SU-DHL-6 (cell line): ENCODE data around the gene ARRDC1.

Source experiments
- H2AFZ ChIP-seq: fragments of 200-600 bp; sonication (generic); 2 replicates; pipeline ENCODE4 v1.6.1; 2014; ENCODE audit warnings: low read depth, mild to moderate bottlenecking, moderate library complexity, mixed read lengths, antibody characterized with exemption, low read length; ENCODE audit not compliant: severe bottlenecking
- H3F3A ChIP-seq: fragments of 200-600 bp; shearing (Covaris generic); 2 replicates; pipeline ENCODE4 v1.6.0; 2016; ENCODE audit warnings: antibody characterized with exemption, mild to moderate bottlenecking; ENCODE audit not compliant: insufficient read depth
- H3K27ac ChIP-seq: fragments of 200-600 bp; sonication (generic); 2 replicates; pipeline ENCODE4 v1.5.1; 2016; ENCODE audit warnings: low read depth, mild to moderate bottlenecking, low read length, moderate library complexity, mixed read lengths
- H3K27me3 ChIP-seq: fragments of 200-600 bp; sonication (generic), shearing (Covaris generic); 2 replicates; pipeline ENCODE4 v1.6.0; 2014; ENCODE audit warnings: mild to moderate bottlenecking, low read length
- H3K36me3 ChIP-seq: fragments of 200-600 bp; sonication (generic); 2 replicates; pipeline ENCODE4 v1.6.1; 2014; ENCODE audit warnings: mild to moderate bottlenecking, low read length, mixed read lengths
- H3K4me2 ChIP-seq: fragments of 300-600, 200-600 bp; shearing (Covaris generic), sonication (generic); 2 replicates; pipeline ENCODE4 v1.6.0; 2014; ENCODE audit warnings: low read length, low read depth, mild to moderate bottlenecking; ENCODE audit not compliant: poor library complexity, severe bottlenecking
- H3K4me3 ChIP-seq: fragments of 200-600 bp; sonication (generic); 2 replicates; pipeline ENCODE4 v1.5.1; 2014; ENCODE audit warnings: antibody characterized with exemption, low read length, mild to moderate bottlenecking, mixed read lengths; ENCODE audit not compliant: insufficient read depth, poor library complexity, severe bottlenecking
- H3K79me2 ChIP-seq: fragments of 200-600 bp; sonication (generic); 2 replicates; pipeline ENCODE4 v1.6.1; 2014; ENCODE audit warnings: mild to moderate bottlenecking, low read length, moderate library complexity; ENCODE audit not compliant: insufficient read depth
- H3K9ac ChIP-seq: fragments of 200-600 bp; sonication (generic); 2 replicates; pipeline ENCODE4 v1.7.0; 2014; ENCODE audit warnings: mild to moderate bottlenecking, low read length
- H3K9me2 ChIP-seq: fragments of 200-600 bp; sonication (generic); replicated peaks from 2 replicates; pipeline ENCODE4 v1.6.1; 2014; ENCODE audit warnings: low read length; ENCODE audit not compliant: insufficient read depth
- H3K9me3 ChIP-seq: fragments of 200-600 bp; sonication (generic); 2 replicates; pipeline ENCODE4 v1.6.1; 2014; ENCODE audit warnings: low read length, mixed read lengths; ENCODE audit not compliant: insufficient read depth
- H4K20me1 ChIP-seq: fragments of 200-600 bp; sonication (generic); 2 replicates; pipeline ENCODE4 v1.6.1; 2014; ENCODE audit warnings: low read depth, mild to moderate bottlenecking, antibody characterized with exemption, low read length, moderate library complexity, mixed read lengths
- CTCF ChIP-seq: fragments of 200-600 bp; sonication (generic); IDR thresholded peaks from one replicate; pipeline ENCODE4 v1.5.1; 2017; ENCODE audit warnings: antibody characterized with exemption, mild to moderate bottlenecking, low read length, moderate library complexity; ENCODE audit not compliant: insufficient read depth, poor library complexity, severe bottlenecking
- EZH2phosphoT487 ChIP-seq: fragments of 200-600 bp; sonication (generic), shearing (Covaris generic); conservative IDR thresholded peaks from 2 replicates; pipeline ENCODE4 v1.6.1; 2018; ENCODE audit warnings: mild to moderate bottlenecking, antibody characterized with exemption, low read length, moderate library complexity, mixed read lengths

ARRDC1 gene

DNA sequence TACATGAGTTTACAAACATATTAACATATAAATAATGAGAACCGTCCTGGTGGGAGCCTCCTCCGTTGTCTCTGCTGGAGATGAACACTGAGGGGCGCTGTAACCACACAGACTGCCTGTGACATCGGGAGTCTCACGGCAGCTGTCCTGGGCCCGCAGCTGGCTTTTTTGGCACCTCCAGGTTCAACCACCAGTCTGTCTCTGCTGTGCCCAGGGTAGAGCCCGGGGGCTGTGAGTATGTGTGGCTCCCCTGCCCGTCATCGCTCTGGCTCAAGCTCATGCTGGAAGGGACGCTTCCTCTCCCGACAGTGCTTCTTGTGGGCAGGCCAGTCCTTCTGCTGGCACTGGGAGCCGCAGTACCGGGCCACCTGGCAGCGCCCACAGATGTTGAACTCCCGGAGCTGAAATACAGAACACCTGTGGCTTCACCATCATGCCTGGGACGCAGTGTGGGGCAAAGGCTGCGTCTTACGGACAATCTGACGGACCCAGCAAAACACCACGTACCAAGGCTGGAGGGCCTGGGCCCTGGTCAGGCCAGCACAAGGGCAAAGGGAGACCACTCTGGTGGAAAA, 23.1 kb upstream of the ARRDC1 start:
- no peaks in the 10 kb centered on the region; the same call in 1 of the 2 replicates for H4K20me1 ChIP-seq
- TF ChIP-seq EZH2phosphoT487 (no peak), CTCF (no peak)
- H3K27me3 ChIP-seq: no peaks in the 10 kb centered on the region
- H3K4me2 ChIP-seq: no peak overlapping the region
- H3K9me3 ChIP-seq: no peaks in the 10 kb centered on the region
- no peak overlapping the region for H3K4me3 ChIP-seq
- H3K9ac ChIP-seq: no peak overlapping the region
- peaks cover 13% of the 10 kb centered on the region for H3K79me2 ChIP-seq
- no peaks in the 10 kb centered on the region for H3K36me3 ChIP-seq
- no peaks in the 10 kb centered on the region for H3K9me2 ChIP-seq
- H3F3A ChIP-seq: 0 out of 2 replicates have a peak, but pooled peaks cover 2% of the 10 kb centered on the region
- H3K27ac ChIP-seq: no peak overlapping the region
- H2AFZ ChIP-seq: no peak overlapping the region

- Histone ChIP-seq H3K27me3 (no peaks in the 10 kb centered on the region), H3K9me2 (no peaks in the 10 kb centered on the region), H3K27ac (no peak overlapping the region), H3K4me2 (no peak overlapping the region), H3K9me3 (no peaks in the 10 kb centered on the region), H3K9ac (no peak overlapping the region), H3K36me3 (no peaks in the 10 kb centered on the region), H3K4me3 (no peak overlapping the region), H4K20me1 (no peaks in the 10 kb centered on the region), H2AFZ (no peak overlapping the region), H3K79me2 (peaks cover 3% of the 10 kb centered on the region; the same call in 1 of the 2 replicates), H3F3A (no peaks in the 10 kb centered on the region)
- no peak for TF ChIP-seq CTCF
- no peak for TF ChIP-seq EZH2phosphoT487
Measured at GRCh38 chr9:137583347-137583746, 22.1 kb upstream of the ARRDC1 start.

DNA sequence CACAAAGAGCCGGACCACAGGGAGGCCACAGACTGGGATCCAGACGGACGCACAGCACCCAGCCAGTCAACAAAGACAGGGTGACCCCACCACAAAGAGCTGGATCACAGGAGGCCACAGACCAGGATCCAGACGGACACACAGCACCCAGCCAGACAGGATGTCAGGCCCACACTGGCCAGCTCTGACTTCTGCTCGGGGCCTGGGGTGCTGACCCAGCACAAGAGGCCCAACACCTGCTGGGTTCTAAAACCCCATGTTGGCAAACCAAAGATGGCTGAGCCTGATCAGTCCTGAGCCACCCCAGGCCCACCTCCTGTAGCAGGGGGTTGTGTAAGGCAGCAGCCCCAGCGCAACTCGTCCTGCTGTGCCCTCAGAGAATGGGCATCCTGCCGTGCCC, 21.5 kb upstream of the ARRDC1 start:
- H3K9ac ChIP-seq: no peak overlapping the region
- H3K79me2 ChIP-seq: no peaks in the 10 kb centered on the region
- H3K36me3 ChIP-seq: no peaks in the 10 kb centered on the region

More for the DNA sequence above, 21.5 kb upstream of the ARRDC1 start:
- no peak overlapping the region for H3K4me2 ChIP-seq
- 0 out of 2 replicates have a peak, but pooled peaks cover 1% of the 10 kb centered on the region for H4K20me1 ChIP-seq
- no peaks in the 10 kb centered on the region for H3K27me3 ChIP-seq
- H3K9me3 ChIP-seq: no peaks in the 10 kb centered on the region
- no peaks in the 10 kb centered on the region for H3K9me2 ChIP-seq
- no peak overlapping the region for H3K27ac ChIP-seq
- H3F3A ChIP-seq: no peaks in the 10 kb centered on the region
- no peak overlapping the region for H3K4me3 ChIP-seq
- H2AFZ ChIP-seq: no peak overlapping the region
- TF ChIP-seq CTCF (no peak), EZH2phosphoT487 (no peak)
